AG10803 (cell line): Measurements from ENCODE around the gene OXGR1.
A peak's percentile ranks its signal among the peaks of the same experiment; 100 is the strongest.

Source experiments
- DNase-seq: peaks from one replicate; pipeline ENCODE4 v3.0.0; 2010; ENCODE audit warnings: low read depth
- H3K4me3 ChIP-seq: 2 replicates; pipeline ENCODE4 v1.5.1; 2011; ENCODE audit warnings: mild to moderate bottlenecking, low read length, control low read depth
- CTCF ChIP-seq: conservative IDR thresholded peaks from 2 replicates; pipeline ENCODE4 v1.5.1; 2011; ENCODE audit warnings: mild to moderate bottlenecking, low read length, control low read depth, inconsistent platforms

Gene OXGR1

GRCh38 chr13:97015661-97016350, 21.5 kb upstream of the OXGR1 start:
- TF ChIP-seq CTCF: no peak
- DNase-seq: no peak
- no peak overlapping the region for H3K4me3 ChIP-seq

- TF ChIP-seq CTCF: no peak
- DNase-seq: no peak
Measured at GRCh38 chr13:97012251-97013048, 18.2 kb upstream of the OXGR1 start.

GRCh38 chr13:97011446-97012131, 17.3 kb upstream of the OXGR1 start:
- no peak for TF ChIP-seq CTCF
- DNase-seq: no peak
- no peak overlapping the region for H3K4me3 ChIP-seq

More at GRCh38 chr13:97012251-97013048, 18.2 kb upstream of the OXGR1 start:
- H3K4me3 ChIP-seq: no peak overlapping the region

- no peak for DNase-seq
- no peak for TF ChIP-seq CTCF
- no peak overlapping the region for H3K4me3 ChIP-seq
Measured at GRCh38 chr13:97008643-97009042, 14.4 kb upstream of the OXGR1 start.

GRCh38 chr13:97005625-97006262, 11.5 kb upstream of the OXGR1 start:
- DNase-seq: peak; percentile 67
- TF ChIP-seq CTCF: peak; percentile 8; the same call in 1 of the 2 replicates

GRCh38 chr13:97004886-97005285, 10.6 kb upstream of the OXGR1 start:
- TF ChIP-seq CTCF: no peak
- no peak overlapping the region for H3K4me3 ChIP-seq
- DNase-seq: peak; percentile 8

More at GRCh38 chr13:97005625-97006262, 11.5 kb upstream of the OXGR1 start:
- H3K4me3 ChIP-seq: no peak overlapping the region
